Thyroid gland (tissue), 4 donors: ENCODE data around the gene LDB3.

Source experiments
- CTCF ChIP-seq, 6 experiments: fragments of 200-600 bp in 3 of 6; fragments of 450-650 bp in 3 of 6; sonication (generic) in 3 of 6; IDR thresholded peaks; one replicate each; pipeline ENCODE4 v1.5.1; 2016 to 2019; ENCODE audit warnings: antibody characterized with exemption in 6 of 6, mild to moderate bottlenecking in 2 of 6, inconsistent platforms in 1 of 6, moderate library complexity in 1 of 6
- POLR2A ChIP-seq, 2 donors: fragments of 450-650 bp; IDR thresholded peaks; one replicate each; pipeline ENCODE4 v1.6.1; 2017; ENCODE audit warnings: antibody characterized with exemption in 2 of 2, mild to moderate bottlenecking in 2 of 2, moderate library complexity in 1 of 2

DNA sequence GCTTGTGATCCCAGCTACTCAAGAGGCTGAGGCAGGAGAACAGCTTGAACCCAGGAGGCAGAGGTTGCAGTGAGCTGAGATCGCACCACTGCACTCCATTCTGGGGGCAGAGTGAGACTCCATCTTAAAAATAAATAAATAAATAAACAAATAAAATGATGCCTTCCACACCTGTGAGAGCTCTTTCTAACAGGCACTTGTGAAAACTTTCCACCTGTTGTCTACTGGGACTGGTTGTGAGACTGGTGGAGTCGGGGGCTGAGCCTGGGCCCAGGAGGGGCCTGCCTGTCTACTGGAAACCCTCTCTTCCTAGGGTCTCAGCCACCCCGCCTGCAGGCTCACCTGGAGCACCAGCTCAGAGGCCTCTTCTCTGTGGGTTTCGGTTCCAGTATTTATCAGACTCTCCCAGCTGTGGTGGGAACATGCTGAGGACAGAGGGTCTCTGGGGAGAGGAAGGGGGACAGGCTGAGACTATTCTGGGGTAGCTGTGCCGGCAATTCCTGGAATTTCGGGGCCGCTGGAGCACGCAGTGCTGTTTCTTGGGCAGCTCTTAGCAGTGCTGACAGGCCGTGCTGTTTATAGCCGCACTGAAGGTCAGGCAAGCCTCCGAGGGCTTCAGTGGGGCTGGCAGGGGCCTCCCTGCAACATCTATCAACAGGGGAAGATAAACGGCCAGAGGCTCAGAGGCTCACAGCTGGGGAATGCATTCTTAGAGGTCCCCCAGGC lies 3.8 kb downstream of the LDB3 start:
- TF ChIP-seq CTCF (IDR thresholded peaks at IDR 0.05), result no peak
- TF ChIP-seq POLR2A (IDR thresholded peaks at IDR 0.05), result no peak
